Erythroblast (primary cell): ENCODE data around the gene GPC3.

Experiments used
- GATA1 ChIP-seq: IDR thresholded peaks from 2 replicates; pipeline ENCODE4 v1.6.1; 2011; ENCODE audit warnings: low read depth, mild to moderate bottlenecking, control low read depth, low read length, moderate library complexity
- POLR2A ChIP-seq: IDR thresholded peaks from 2 replicates; pipeline ENCODE4 v1.6.1; 2011; ENCODE audit warnings: mild to moderate bottlenecking, low read length

- TF ChIP-seq POLR2A = no peak
- TF ChIP-seq GATA1 = no peak
Measured at GRCh38 chrX:133859336-133859735, 126.1 kb downstream of the GPC3 start.
